Effector memory CD8-positive, alpha-beta T cell (primary cell): ENCODE measurements around the gene MYT1.
"Not testable (repeated sequence)": the region's sequence is repeated elsewhere in the genome, so short reads cannot be mapped to it uniquely, and the experiment has no call there.

Experiments used
- ATAC-seq: fragments of 150-1000 bp; cut with Tn5 transposase; replicated peaks from 2 replicates; pipeline ENCODE4 v1.10.0; 2021; ENCODE audit warnings: mild to moderate bottlenecking, moderate library complexity
- DNase-seq, 3 experiments: peaks; one replicate each; pipeline ENCODE4 v3.0.0; 2021
- H3K27ac Mint-ChIP-seq, 2 donors: one replicate each; pipeline ENCODE4 v1.8.0; 2022; ENCODE audit warnings: mild to moderate bottlenecking in 2 of 2, mixed read lengths in 2 of 2, moderate library complexity in 2 of 2
- H3K27me3 Mint-ChIP-seq, 2 donors: one replicate each; pipeline ENCODE4 v1.8.0; 2022; ENCODE audit warnings: mixed read lengths in 2 of 2
- H3K36me3 Mint-ChIP-seq: one replicate; pipeline ENCODE4 v1.8.0; 2022; ENCODE audit warnings: mild to moderate bottlenecking, moderate library complexity, mixed read lengths; ENCODE audit not compliant: insufficient read depth
- H3K4me1 Mint-ChIP-seq, 2 donors: one replicate each; pipeline ENCODE4 v1.8.0; 2022; ENCODE audit warnings: low read depth in 2 of 2, mixed read lengths in 2 of 2
- H3K4me3 Mint-ChIP-seq, 2 donors: one replicate each; pipeline ENCODE4 v1.8.0; 2022; ENCODE audit warnings: mild to moderate bottlenecking in 2 of 2, mixed read lengths in 2 of 2, moderate library complexity in 2 of 2
- H3K9me3 Mint-ChIP-seq, 2 donors: one replicate each; pipeline ENCODE4 v1.8.0; 2022; ENCODE audit warnings: mixed read lengths in 2 of 2

Gene MYT1

GRCh38 chr20:64130876-64131275 is 33.4 kb upstream of the MYT1 start:
- H3K4me1 Mint-ChIP-seq = no peaks in the 10 kb centered on the region
- ATAC-seq (no peak), DNase-seq (no peak)
- H3K9me3 Mint-ChIP-seq = no peaks in the 10 kb centered on the region
- no peak overlapping the region for H3K27ac Mint-ChIP-seq
- no peak overlapping the region for H3K4me3 Mint-ChIP-seq
- H3K36me3 Mint-ChIP-seq = no peaks in the 10 kb centered on the region
- peaks cover 34 to 43% of the 10 kb centered on the region in 2 donors for H3K27me3 Mint-ChIP-seq

GRCh38 chr20:64131406-64131805 is 32.8 kb upstream of the MYT1 start:
- DNase-seq = no peak
- H3K36me3 Mint-ChIP-seq = no peaks in the 10 kb centered on the region
- no peak for ATAC-seq
- H3K27me3 Mint-ChIP-seq = peaks cover 39 to 48% of the 10 kb centered on the region in 2 donors
- H3K4me1 Mint-ChIP-seq = no peaks in the 10 kb centered on the region
- H3K27ac Mint-ChIP-seq = no peak overlapping the region
- no peaks in the 10 kb centered on the region for H3K9me3 Mint-ChIP-seq
- no peak overlapping the region for H3K4me3 Mint-ChIP-seq

- Mint-ChIP-seq H3K36me3 (no peaks in the 10 kb centered on the region), H3K4me1 (no peaks in the 10 kb centered on the region)
Observed at GRCh38 chr20:64133951-64134407, 30.3 kb upstream of the MYT1 start.

GRCh38 chr20:64134744-64135143 is 29.5 kb upstream of the MYT1 start:
- not testable (repeated sequence) for H3K36me3 Mint-ChIP-seq, DNase-seq, H3K27ac Mint-ChIP-seq, H3K4me1 Mint-ChIP-seq, ATAC-seq, H3K9me3 Mint-ChIP-seq, H3K4me3 Mint-ChIP-seq
- H3K27me3 Mint-ChIP-seq = peaks cover 23 to 36% of the 10 kb centered on the region in 2 donors

More at GRCh38 chr20:64133951-64134407, 30.3 kb upstream of the MYT1 start:
- ATAC-seq = peak; percentile 14
- no peak for DNase-seq
- Mint-ChIP-seq H3K27me3 (peaks cover 30 to 43% of the 10 kb centered on the region in 2 donors), H3K4me3 (no peak overlapping the region), H3K9me3 (no peaks in the 10 kb centered on the region), H3K27ac (no peak overlapping the region)

DNA sequence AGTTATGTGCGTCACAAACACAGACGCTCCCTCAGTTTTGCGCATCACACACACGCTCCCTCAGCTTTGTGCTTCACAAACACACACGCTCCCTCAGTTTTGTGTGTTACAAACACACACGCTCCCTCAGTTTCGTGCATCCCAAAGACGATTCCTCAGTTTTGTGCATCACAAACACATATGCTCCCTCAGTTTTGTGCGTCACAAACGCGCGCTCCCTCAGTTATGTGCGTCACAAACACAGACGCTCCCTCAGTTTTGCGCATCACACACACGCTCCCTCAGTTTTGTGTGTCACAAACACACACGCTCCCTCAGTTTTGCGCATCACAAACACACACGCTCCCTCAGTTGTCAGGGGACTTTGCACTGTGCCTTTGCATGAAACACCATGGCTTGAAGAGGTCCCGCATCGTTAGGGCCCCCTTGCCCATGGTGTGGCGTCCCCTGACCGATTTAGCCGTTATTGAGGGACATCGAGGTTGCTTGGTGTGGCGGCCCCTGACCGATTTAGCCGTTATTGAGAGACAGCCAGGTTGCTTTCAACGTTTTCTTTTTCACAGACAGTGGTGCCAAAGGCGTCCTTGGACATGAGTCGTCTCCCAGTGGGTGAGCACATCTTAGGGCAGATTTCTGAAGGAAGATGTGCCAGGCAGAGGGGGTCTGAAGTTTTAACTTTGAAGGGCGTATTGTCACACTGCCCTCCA is 28.1 kb upstream of the MYT1 start:
- DNase-seq (no peak), ATAC-seq (no peak)
- no peaks in the 10 kb centered on the region for H3K36me3 Mint-ChIP-seq
- H3K4me1 Mint-ChIP-seq = no peaks in the 10 kb centered on the region
- H3K9me3 Mint-ChIP-seq = no peaks in the 10 kb centered on the region
- no peak overlapping the region for H3K4me3 Mint-ChIP-seq
- H3K27ac Mint-ChIP-seq = no peak overlapping the region
- H3K27me3 Mint-ChIP-seq = peaks cover 22 to 33% of the 10 kb centered on the region in 2 donors

DNA sequence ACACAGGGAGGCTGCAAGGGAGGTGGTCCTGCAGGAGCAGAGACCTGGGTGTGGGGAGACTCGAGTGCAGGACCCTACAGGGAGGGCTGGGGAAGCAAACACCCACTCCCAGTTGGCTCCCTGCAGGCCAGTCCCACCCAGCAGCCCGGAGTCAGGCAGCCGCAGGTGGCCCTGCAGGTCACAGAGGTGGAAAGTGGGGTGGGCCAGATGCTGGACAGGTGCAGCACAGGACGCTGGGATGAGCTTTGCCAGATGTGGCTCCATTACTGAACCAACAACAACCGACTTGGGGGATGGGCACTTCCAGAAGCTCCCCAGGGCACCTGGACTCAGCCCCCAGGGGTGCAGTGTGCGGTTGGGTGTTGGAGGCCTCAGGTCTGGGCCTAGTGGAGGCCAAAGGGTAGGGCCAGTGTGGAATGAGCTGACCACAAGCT is 26.6 kb upstream of the MYT1 start:
- Mint-ChIP-seq H3K9me3 (no peaks in the 10 kb centered on the region), H3K27ac (no peak overlapping the region), H3K36me3 (no peaks in the 10 kb centered on the region), H3K4me1 (no peaks in the 10 kb centered on the region), H3K4me3 (no peak overlapping the region), H3K27me3 (peaks cover 28 to 44% of the 10 kb centered on the region in 2 donors)
- ATAC-seq (no peak), DNase-seq (no peak)

DNA sequence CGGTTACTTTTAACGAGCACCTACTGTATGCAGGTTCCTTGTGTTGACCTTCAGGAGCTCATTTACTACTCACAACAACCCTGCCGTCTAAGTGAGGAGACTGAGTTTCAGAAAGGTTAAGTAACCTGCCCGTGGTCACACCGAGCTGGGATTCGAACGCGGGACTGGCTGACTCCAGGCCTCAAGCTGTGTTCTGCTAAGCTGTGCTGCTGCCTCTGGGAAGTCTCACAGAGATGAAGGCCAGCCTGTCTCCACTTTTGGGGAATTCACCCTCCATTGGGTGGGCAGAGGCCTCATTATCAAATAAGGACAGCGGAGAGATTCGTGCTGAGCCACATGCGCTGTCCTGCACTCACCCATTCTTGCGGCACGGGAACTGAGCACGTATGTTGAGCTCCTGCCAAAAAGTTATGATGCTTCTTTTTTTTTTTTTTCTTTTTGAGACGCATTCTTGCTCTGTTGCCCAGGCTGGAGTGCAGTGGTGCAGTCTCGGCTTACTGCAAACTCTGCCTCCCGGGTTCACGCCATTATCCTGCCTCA is 25.9 kb upstream of the MYT1 start:
- Mint-ChIP-seq H3K27ac (no peak overlapping the region), H3K36me3 (no peaks in the 10 kb centered on the region), H3K4me3 (no peak overlapping the region), H3K9me3 (no peaks in the 10 kb centered on the region), H3K27me3 (peaks cover 28 to 44% of the 10 kb centered on the region in 2 donors), H3K4me1 (no peaks in the 10 kb centered on the region)
- no peak for DNase-seq
- ATAC-seq = no peak

DNA sequence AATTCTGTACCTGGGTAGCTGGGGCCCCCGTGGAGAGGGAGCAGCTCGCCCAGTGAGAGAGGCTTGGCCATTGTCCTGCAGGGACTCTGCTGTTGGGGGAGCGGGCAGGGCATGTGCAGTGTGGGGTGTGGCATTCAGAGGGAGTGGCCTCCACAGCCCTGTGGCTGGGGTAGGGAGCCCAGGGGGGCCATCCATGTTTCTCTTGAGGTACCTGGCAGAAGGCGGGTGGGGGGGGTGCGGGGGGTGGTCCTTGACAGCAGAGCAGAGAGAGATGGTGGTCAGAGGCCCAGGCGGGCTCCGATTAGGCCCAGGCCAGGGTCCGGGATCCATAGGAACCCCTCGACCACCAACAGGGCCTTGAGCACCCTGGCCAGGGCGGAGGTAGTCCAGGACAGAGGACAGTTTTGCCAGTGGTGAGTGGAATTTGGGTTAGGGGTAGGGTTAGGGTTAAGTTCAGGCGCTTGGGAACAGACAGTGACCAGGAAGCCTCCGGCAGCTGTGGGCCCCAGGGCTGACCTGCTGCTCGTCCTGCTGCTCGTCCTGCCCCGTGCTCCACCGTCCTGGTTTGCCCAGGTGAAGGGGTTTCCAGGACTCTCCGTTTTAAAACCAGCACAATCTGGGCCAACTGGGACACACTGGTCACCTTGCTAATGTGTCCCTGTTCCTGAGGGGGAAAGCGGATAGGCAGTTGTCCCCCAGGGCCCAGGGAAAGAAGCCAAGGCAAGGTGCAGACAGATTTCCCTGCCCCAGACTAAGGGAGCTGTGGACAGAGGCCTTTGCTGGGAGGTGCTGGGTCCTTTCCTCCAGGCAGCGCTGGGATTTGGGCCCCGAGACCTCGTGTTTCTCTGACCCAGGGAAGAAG is 24.8 kb upstream of the MYT1 start:
- Mint-ChIP-seq H3K27me3 (peaks cover 32 to 44% of the 10 kb centered on the region in 2 donors), H3K4me1 (no peaks in the 10 kb centered on the region), H3K27ac (no peak overlapping the region), H3K36me3 (no peaks in the 10 kb centered on the region), H3K9me3 (peaks cover 3 to 5% of the 10 kb centered on the region in 2 donors), H3K4me3 (no peak overlapping the region)
- ATAC-seq (no peak), DNase-seq (no peak)

DNA sequence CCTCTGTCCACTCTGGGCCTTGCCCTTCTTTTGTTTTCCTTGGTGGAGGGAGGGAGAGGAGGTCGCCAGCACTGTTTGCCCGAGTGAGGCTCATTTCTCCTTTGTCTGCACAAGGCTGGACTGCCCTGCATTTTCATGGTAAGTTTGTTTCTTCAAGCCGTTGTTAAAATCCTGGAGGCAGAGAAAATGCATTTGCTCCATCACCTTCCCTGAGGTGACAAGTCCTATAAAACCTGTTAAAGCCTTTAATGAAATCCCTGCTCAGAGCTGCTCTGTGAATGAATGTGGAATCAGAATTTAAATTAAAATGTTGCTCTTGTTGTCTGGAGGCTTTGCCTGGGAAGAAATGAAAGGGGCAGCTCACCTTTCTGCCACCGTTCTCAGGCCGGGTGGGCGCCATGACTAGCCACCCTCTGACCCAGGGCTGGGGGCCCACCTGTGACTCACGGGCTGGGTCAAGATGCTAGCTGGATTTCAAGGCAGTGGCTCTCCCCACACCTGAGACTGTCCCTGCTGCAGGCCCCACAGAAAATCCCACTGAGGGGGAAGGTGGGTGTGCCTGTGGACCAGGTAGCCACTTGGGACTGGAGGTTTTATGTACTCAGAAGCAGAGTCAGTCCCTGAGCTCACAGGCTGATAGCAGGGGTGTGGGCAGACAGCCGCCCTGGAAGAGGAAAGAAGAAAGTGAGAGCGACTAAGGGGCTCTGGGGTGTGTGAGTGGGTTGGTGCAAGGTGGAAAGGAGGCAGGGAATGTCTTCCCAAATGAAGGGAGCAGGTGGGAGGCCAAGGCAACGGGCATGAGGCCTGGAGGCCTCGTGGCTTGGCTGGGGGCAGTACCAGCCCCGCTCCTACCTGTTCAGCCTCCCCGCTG is 24.0 kb upstream of the MYT1 start:
- Mint-ChIP-seq H3K4me1 (no peaks in the 10 kb centered on the region), H3K27ac (no peak overlapping the region), H3K9me3 (peaks cover 8 to 13% of the 10 kb centered on the region in 2 donors), H3K27me3 (peaks cover 40 to 49% of the 10 kb centered on the region in 2 donors), H3K4me3 (no peak overlapping the region), H3K36me3 (no peaks in the 10 kb centered on the region)
- DNase-seq (no peak), ATAC-seq (no peak)

- DNase-seq (no peak), ATAC-seq (no peak)
- peaks cover 35 to 45% of the 10 kb centered on the region in 2 donors for H3K27me3 Mint-ChIP-seq
- H3K27ac Mint-ChIP-seq = no peak overlapping the region
- no peak overlapping the region for H3K4me3 Mint-ChIP-seq
- H3K4me1 Mint-ChIP-seq = no peaks in the 10 kb centered on the region
- peaks cover 8 to 14% of the 10 kb centered on the region in 2 donors for H3K9me3 Mint-ChIP-seq
- H3K36me3 Mint-ChIP-seq = no peaks in the 10 kb centered on the region
Observed at GRCh38 chr20:64140956-64141355, 23.3 kb upstream of the MYT1 start.

- Mint-ChIP-seq H3K36me3 (peaks cover under 1% of the 10 kb centered on the region), H3K4me3 (no peak overlapping the region), H3K27me3 (peaks cover 30 to 44% of the 10 kb centered on the region in 2 donors), H3K9me3 (peaks cover 8 to 14% of the 10 kb centered on the region in 2 donors), H3K4me1 (no peaks in the 10 kb centered on the region), H3K27ac (no peak overlapping the region)
- ATAC-seq (no peak), DNase-seq (no peak)
Observed at GRCh38 chr20:64142590-64142989, 21.7 kb upstream of the MYT1 start.

DNA sequence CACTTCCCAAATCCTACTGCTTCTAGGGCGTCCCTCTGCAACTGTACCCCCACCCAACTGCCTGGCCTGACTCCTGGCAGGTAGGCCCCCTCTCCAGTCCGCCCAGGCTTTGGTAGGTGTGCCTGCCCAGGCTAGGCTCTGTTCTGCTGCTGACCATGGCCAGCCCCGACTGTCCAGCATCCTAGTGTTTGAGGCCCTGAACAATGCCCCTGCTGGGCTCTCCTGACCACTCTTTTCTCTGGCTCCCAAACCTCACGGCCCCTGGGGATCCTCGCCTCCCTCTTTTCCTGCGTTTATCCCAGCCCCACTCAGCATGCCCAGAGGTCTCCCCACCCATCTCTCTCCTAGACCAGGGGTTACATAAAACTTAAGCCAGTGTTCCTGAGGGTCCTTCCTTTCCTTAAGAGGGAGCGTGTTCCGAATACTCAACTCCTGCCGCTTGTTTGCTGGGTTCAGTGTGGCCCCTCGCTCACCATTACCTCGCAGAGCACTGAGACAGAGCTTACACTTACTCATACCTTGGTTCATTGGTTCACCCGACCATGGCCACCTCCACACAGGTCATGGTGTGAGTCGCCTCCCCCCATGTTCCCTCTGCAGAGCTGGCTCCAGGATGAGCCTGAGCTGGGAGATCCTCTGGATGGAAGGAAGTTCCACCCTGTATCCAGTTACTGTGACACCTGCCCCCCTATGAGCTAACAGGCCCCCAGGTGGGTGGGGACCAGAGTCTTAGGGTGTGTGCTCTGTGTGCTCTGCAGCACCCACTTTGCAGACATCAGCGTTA is 21.0 kb upstream of the MYT1 start:
- no peak for ATAC-seq
- H3K4me3 Mint-ChIP-seq = no peak overlapping the region
- peaks cover 2% of the 10 kb centered on the region for H3K36me3 Mint-ChIP-seq
- no peak overlapping the region for H3K27ac Mint-ChIP-seq
- DNase-seq = no peak
- H3K4me1 Mint-ChIP-seq = no peaks in the 10 kb centered on the region
- H3K27me3 Mint-ChIP-seq = peaks cover 30 to 47% of the 10 kb centered on the region in 2 donors
- H3K9me3 Mint-ChIP-seq = peaks cover 8 to 14% of the 10 kb centered on the region in 2 donors
